NOMO-1 treated with DMSO at 0.1 percent for 48 hours (cell line): ENCODE data around the gene SPINDOC.
"Not testable (repeated sequence)": the region's sequence is repeated elsewhere in the genome, so short reads cannot be mapped to it uniquely, and the experiment has no call there.

Source experiments
- DNase-seq: peaks from one replicate; lab custom pipeline; 2025; ENCODE audit not compliant: unreplicated experiment; lab: John Stamatoyannopoulos, UW

SPINDOC gene, protein sequence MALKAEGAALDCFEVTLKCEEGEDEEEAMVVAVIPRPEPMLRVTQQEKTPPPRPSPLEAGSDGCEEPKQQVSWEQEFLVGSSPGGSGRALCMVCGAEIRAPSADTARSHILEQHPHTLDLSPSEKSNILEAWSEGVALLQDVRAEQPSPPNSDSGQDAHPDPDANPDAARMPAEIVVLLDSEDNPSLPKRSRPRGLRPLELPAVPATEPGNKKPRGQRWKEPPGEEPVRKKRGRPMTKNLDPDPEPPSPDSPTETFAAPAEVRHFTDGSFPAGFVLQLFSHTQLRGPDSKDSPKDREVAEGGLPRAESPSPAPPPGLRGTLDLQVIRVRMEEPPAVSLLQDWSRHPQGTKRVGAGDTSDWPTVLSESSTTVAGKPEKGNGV

DNA sequence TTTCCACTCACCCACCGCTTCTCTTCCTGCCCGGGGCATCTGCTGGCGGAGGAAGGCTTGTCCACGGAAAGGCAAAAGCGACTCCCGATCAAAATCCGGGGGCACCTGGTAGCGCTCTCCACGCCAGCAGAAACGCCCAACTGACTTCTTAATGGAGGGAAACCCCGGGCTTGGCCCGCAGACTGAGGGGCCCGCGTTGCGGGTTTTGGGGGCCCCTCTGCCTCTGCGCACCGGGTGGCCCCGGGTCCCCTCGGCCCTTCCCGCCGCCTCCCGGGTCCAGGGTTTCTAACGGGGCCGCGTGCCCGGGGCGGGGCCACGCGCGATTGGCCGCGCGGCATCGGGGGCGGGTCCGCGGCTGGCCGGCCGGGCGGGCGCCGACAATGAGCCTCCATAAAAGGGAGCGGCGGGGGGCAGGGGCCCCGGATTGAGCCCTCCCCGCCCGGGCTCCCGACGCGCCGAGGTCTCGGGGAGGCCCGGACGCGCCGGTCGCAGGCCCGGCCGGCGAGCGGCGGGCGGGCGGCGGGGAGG, at the start of gene SPINDOC:
Gene SPINDOC (plus strand): TSS at position 422 of the 528 bp plus-strand sequence. CDS start 231 bp downstream, outside the sequence.
- peak; percentile 47 for DNase-seq

DNA sequence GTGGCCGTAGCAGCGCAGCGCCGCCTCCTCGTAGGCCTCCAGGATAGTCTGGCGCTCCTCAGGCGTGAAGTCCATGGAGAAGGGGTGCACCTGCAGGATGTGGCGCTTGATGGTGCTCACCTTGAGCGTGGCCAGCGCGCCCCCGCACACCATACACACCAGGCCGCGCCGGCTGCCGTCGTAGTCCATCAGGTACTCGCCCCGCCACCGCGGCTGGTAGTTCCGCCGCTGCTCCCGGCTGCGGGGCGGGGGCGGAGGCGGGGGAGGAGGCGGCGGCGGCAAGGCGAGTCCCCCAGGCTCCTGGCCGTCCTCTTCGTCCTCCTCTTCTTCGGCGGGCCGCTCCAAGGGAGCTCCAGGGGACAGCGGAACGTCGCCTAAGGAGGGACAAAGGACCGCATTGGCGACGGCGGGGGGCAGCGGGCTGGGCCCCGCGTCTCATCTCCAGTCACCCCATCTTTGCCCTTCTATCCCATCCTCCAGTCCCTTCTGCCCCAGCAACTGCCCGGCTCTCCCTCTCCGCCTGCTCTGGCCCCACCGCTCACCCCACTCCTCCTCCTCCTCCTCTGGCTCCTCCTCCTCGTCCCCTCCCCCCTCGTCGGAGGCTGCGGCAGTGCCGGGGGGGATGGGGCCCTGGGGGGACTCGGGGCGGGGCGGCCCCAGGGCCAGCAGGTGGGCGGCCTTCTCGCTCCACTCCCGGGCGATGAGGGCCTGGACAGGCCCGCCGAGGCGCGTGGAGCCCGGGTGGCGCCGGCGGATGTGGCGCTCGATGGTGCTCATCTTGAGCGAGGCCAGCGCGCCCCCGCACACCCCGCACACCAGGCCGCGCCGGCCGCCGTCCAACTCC, 49.5 kb upstream of the SPINDOC start:
- DNase-seq = no peak

DNA sequence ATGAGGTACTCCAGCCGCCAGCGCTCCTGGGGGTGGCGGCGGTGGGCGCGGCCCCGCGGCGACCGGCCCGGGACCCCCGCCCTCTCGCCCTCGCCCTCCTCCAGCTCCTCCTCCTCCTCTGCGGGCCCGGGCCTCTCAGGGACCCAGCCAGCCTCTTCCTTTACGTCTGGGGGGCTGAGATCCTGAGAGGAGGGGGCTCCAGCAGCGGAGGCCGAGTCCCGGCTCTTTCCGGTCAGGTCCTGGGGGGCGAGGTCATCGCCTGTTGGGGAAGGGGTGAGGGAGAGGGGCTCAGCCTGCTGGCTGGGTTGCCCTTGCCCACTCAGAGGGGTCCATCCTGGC, 48.9 kb upstream of the SPINDOC start:
- no peak for DNase-seq

DNA sequence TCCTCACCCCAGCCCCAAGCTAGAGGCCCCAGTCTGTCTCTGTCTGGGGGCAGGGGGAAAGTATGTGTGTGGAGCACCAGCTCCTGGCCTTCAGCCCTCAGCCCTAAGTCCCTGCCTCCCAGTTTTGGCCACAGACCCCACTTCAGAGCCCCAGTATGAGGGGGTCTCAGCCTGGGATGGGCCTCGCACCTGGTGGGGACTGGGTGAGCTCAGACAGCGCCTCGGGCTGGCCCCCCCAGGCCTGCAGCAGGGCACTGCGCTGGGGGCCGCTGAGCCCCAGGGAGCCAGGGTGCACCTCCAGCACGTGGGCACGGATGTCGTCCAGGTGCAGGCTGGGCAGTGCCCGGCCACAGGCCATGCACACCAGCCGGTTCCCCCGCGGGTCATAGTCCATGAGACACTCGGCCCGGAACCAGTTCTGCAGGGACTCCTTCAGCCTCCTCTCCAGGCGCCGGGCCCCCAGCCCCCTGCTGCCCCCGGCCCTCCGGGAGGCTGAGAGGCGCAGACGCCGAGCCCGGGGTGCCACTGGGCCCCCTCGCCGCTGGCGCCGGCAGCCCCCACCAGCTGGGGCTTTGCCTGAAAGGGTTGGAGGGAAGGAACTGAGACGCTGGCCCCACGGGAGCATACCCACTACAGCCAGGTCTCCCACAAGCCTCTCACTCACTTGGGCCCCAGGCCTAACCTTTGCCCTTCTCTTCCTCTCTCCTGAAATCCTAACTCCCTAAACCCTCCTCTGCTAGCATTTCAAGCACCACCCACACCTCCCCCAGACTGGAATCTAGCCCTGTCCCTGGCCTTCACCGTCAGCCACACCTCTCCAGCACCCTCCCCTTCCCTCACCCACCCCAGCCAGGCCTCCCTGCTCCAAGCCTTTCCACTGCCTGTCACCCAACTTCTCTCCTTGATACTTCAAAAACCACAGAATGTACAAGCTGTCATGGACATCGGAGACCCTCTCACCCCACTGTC, 48.3 kb upstream of the SPINDOC start:
- DNase-seq = no peak

DNA sequence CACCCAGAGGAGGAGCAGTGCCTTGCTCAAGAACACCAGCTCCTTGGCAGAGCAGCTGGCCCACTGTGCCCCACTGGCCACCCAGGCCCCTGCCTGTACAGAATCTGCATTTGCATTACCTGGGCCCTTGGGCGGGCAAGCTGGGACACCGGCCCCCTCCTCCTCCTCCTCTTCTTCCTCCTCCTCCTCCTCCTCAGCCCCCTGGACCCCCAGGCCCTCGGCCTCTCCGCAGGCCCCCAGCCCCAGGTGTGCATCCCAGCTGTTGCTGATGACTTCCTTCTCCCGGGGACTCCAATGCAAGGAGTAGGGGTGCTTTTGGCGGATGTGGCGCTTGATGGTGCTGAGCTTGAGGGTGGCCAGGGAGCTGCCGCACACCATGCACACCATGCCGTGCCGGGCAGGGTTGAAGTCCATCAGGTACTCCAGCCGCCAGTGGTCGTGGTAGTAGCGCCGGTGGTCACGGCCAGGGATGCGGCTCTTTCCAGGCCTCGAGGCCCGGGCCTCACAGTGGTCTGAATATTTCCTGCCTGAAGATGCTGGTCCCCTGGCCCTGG, 47.5 kb upstream of the SPINDOC start:
- no peak for DNase-seq

DNA sequence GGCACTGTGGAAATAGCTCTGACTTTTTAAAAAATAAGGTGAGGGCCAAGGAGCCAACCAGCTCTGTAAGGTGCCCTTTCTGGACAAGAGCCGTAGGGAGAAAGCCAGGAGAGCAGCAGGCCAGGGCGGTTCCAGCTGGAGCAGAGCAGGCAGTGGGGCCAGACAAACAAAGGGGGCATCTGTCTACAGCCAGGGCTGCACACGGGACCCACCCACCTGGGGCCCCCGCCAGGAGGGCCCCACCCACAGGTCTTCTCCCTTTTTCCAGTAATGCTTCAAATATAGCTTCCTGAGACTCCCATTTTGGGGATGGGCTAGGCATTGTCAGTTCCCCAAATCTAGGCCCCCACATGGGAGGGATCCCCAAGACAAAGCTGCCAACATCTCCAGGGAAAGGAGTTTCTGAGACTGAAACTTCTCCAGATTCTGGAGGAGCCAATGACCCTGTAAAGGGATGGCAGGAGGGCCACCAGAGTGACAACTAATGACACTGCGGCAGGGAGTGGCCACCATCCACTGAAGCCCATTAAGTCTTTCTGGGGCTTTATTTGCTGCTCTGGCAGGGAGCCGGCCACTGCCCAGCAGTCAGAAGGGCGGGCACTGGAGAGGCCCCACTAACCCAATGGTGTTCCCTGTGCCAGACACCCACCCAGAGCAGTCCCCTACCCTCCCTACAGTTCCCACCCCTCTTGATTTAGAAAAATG, 46.6 kb upstream of the SPINDOC start:
- no peak for DNase-seq

DNA sequence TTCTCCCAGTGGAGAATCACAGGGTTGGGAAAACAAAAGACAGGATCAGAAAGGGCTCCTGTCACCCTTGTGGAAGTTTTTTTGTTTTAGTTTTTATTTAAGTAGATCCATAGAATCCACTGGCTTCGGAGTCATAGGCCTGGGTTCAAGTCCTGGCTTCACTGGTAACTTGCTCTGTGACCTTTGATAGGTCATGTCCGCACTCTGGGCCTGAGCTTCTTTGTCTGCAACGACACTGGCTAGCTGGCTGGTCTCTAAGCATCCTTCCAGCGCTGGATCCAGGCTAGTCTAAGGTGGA, 46.0 kb upstream of the SPINDOC start:
- no peak for DNase-seq

DNA sequence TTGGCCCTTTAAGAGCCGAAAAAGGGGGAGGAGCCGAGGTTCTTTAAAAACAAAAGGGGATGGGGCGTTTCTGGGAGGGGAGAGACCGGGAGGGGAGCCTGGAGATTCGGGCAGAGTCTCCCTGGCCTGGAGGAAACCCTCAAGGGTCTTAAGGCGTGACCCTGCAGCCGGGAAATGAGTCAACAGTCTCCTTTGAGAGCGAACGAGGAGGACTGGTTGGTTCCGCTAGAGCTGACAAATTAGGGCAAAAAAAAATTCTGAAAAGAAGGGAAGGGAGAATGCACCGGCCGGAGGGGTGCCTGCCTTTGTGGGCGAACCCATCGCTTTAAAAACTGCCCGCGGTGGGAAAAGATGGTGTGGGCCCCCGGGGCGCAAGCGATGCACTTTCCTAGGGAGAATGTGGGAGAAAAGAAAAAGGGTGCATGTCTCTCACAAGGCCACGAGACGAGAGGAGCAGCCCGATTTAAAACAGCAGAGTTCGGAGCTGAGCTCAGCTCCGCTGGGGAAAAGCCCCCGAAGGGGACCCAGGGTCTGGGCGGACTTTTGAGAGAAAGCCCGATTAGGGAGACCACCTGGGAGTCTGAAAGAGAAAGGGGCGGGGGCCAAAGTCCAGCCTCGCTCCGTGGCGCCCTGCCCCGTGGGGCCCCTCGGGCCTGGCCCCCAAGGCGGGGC, 45.6 kb upstream of the SPINDOC start:
- DNase-seq = peak; percentile 29

DNA sequence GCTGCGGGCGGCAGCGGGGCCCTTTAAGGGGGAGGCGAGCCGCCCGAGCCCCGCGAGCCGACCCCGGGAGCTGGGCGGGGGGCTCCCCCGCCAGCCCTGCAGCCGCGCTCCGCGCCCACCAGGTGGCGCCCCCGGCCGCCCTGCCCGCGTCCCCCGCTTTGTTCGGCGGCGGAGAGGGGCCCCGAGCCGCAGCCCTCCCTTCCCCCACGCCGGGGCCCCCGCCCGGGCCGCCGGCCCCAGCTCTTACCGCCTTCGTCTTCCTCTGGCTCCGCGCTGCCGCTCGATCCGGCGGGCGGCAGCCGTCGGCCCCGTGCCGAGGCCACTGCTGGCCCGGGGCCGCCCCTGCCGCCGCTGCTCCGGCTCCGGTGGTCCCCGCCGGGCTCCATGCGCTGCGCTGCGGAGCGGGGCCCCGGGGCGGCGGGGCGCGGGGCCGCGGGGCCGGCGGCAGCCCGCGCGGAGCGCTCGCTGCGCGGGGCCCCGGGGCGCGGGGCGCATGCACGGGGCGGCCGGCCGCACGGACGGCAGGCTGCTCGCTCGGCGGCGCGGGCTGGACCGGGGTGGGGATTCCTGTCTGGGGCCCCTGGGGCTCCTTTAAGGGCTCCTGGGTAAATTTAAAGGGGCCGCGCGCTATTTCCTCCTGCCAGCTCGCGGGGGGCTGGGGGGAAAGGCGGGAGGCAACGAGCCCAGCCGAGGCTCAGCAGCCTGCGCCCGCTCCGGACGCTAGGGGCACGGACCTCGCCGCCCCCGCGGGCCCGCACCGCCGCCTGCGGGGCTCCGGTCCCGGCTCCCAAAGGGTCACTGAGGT, 44.8 kb upstream of the SPINDOC start, which contains the start of gene ZFTA:
Gene ZFTA (minus strand): TSS at position 539 of the 805 bp plus-strand sequence. CDS start 153 bp downstream, at position 386.
- DNase-seq = peak; percentile 37

DNA sequence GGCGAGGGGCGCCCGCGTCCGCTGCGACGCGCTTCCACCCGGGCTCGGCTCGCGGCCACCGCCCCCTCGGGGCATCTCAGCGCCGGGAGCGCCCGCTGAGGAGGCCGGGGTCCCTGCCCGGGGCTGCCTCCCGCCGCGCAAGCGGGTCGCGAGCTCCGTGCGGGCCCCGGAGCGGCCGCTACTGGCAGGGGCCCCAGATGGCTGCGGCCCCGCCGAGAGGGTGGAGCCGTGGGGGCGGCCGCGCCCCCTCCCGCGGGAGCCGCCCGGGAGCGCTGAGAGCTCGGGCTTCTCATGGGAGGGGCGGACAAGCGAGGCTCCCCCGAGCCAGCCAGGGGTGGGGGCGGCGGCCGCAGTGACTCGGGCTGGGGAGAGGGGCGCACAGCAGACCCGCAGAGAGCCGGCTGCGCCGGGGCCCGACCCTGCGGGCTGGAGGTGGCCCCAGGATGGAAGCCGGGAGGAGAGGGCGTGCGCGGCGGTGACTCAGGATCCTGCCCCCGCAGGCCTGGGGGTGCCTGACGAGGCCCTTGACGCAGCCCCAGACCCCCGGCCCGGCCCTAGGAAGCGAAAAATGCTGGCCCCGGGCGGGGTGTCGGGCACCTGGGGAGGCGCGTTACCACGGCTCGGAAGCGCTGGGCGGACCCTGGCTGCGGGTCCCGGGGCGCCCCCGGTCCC, 44.1 kb upstream of the SPINDOC start:
- DNase-seq = no peak

DNA sequence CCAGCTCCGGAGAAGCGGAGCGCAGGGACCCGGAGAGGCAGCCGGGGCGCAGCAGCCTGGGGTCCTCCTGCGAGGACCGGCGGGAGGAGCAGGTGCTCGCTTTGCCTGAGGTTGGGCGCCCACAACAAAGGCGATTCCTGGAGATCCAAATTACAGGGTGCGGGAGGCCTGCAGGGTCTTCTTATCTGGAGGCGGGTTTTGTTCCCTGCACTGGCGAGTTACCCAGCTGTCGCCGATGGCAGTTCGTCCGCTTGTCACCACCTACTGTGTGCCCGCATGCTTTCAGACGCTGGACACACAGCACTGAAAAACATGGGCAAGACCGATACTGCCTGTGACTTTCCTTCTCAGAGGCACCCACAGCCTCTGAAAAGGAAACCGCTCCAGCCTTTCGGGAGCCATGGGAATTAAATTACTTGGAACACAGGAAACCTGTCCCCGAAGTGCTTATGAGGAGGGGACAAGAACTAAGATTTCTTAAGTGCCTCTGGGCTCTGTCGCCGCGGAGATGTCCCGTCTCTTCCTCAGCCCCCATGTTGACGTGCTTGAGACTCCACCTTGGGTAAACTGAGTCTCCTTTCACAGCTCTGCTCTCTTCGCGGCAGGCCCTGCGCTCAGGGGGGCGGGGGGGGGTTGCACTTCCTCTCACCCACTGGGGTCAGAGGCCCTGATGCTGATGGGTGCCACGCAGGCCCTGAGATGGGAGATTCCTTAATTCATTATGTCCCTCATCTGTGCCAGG, 43.4 kb upstream of the SPINDOC start:
- no peak for DNase-seq

DNA sequence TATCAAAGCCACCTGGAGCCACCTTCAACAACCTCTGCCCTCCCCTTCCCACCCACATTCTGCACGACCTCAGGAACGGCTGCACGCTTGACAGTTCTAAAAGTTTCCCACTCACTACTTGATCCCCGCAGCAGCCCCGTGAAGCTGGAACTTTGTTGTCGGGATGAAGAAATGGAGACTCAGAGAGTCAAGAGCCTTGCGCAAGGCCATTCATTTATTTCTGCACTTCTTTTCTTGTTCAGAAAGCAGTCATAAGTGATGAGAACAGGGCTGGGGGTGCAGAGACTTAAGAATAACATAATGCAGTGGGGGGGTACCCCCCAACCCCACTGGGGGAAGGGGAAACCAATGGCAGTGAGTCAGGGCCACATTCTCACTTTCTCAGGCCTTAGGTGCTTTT, 42.5 kb upstream of the SPINDOC start:
- DNase-seq = peak; percentile 11

DNA sequence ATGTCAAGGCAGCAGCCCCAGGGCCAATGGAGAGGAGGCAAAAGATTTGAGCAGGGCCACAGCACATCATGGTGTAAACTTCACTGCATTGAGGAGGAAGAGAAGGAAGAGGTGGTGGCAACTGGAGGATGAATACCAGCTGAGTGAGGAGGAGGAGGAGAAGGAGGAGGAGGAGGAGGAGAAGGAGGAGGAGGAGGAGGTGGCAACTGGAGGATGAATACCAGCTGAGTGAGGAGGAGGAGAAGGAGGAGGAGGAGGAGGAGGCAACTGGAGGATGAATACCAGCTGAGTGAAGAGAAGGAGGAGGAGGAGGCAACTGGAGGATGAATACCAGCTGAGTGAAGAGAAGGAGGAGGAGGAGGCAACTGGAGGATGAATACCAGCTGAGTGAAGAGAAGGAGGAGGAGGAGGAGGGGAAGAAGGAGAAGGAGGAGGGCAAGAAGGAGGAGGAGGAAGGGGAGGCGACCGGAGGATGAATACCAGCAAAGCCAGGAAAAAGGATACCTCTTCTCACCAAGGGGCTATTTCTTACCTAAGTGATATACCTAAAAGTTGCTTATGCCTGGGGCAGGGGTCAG, 41.4 kb upstream of the SPINDOC start:
- DNase-seq = not testable (repeated sequence)

DNA sequence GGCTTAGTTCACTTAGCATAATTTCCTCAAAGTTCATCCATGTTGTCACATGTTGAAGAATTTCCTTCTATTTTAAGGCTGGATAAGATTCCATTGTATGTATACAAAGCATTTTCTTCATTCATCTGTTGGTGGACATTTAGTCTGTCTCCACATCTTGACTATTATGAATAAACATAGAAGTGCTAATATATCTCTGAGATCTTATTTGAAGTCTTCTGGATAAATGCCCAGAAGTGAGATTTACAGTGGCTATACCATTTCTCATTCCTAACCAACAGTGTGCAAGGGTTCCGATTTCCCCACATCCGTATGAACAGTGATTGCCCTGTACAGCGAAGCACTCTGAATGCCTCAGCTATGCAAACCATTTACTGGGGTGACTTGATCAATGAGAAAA, 38.1 kb upstream of the SPINDOC start:
- no peak for DNase-seq

DNA sequence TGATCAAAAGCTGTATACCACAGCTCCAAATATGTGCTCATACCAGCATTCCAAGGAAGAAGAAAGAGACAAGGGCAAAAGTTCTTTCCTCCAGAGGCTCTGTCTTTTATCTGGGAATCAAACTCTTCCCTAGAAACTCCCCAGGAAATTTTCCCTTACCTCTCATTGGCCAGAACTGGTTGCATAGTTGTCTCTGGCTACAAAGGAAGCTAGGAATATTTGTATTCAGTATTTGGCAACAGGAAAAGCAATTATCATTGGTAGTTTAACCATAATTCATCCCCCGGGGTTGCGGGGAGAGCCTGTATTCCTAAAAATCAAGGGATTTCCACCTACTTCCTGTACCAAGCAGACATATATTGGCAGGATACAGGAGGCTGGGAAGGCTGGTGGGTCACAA, 34.2 kb upstream of the SPINDOC start:
- DNase-seq = no peak

DNA sequence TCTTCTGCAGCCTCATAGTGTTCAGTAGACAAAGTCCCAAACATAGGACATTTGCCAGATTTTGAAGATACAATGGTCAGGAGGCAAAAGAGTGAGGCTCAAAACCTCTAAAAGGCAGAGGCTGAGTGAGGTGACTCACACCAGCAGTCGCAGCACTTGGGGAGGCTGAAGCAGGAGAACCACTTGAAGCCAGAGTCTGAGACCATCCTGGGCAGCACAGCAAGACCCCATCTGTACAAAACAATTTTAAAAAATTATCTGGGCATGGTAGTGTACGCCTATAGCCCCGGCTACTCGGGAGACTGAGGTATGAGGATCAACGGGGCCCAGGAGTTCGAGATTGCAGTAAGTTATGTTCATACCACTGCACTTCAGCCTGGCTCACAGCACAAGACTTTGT, 30.5 kb upstream of the SPINDOC start:
- no peak for DNase-seq
